ENCODE measurements around the gene DNM3.

DNA sequence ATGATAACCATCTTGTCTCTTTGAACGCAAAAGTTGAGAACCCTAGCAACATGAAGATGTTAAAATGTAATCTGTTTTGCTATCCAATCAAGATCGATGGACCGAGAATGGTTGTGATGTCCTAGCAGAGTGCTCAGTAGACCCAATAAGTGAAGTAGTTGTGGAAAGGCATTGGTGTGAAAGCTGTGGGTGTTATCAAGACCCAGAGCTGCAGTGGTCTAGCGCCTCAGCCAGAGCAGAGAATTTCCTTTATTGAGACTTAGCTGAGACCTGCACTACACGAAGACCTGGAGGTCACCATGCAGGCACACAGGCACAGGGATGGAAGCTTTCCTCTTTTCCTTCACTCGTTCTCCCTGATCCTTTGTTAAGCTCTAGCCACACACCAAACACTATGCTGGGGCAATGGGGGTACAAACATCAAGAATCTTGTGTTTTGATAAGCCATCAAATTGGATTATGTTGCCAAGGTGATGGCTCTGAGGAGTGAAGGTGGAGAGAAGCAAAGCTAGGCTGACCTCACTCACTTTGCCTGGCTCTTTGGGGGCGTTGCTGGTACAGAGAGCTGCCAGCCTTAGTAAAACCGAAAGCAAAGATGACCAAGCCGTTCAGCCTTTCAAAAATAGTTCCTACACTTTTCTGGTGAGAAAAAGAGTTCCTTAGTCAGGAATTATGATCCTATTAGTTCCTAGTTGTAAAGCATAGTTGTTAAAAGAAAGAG lies 35.7 kb upstream of the DNM3 start:
- TF ChIP-seq CTCF (IDR thresholded peaks at IDR 0.05; ENCODE audit: insufficient read depth, low read length, poor library complexity, severe bottlenecking) (no peak), EZH2phosphoT487 (conservative IDR thresholded peaks at IDR 0.05; ENCODE audit: low read length) (no peak)
